SU-DHL-6 (cell line): Measurements from ENCODE around the gene LCE1E.

Experiments
- H2AFZ ChIP-seq: fragments of 200-600 bp; sonication (generic); 2 replicates; pipeline ENCODE4 v1.6.1; 2014; ENCODE audit warnings: low read depth, mild to moderate bottlenecking, moderate library complexity, mixed read lengths, antibody characterized with exemption, low read length; ENCODE audit not compliant: severe bottlenecking
- H3F3A ChIP-seq: fragments of 200-600 bp; shearing (Covaris generic); 2 replicates; pipeline ENCODE4 v1.6.0; 2016; ENCODE audit warnings: antibody characterized with exemption, mild to moderate bottlenecking; ENCODE audit not compliant: insufficient read depth
- H3K27ac ChIP-seq: fragments of 200-600 bp; sonication (generic); 2 replicates; pipeline ENCODE4 v1.5.1; 2016; ENCODE audit warnings: low read depth, mild to moderate bottlenecking, low read length, moderate library complexity, mixed read lengths
- H3K27me3 ChIP-seq: fragments of 200-600 bp; sonication (generic), shearing (Covaris generic); 2 replicates; pipeline ENCODE4 v1.6.0; 2014; ENCODE audit warnings: mild to moderate bottlenecking, low read length
- H3K36me3 ChIP-seq: fragments of 200-600 bp; sonication (generic); 2 replicates; pipeline ENCODE4 v1.6.1; 2014; ENCODE audit warnings: mild to moderate bottlenecking, low read length, mixed read lengths
- H3K4me2 ChIP-seq: fragments of 300-600, 200-600 bp; shearing (Covaris generic), sonication (generic); 2 replicates; pipeline ENCODE4 v1.6.0; 2014; ENCODE audit warnings: low read length, low read depth, mild to moderate bottlenecking; ENCODE audit not compliant: poor library complexity, severe bottlenecking
- H3K4me3 ChIP-seq: fragments of 200-600 bp; sonication (generic); 2 replicates; pipeline ENCODE4 v1.5.1; 2014; ENCODE audit warnings: antibody characterized with exemption, low read length, mild to moderate bottlenecking, mixed read lengths; ENCODE audit not compliant: insufficient read depth, poor library complexity, severe bottlenecking
- H3K79me2 ChIP-seq: fragments of 200-600 bp; sonication (generic); 2 replicates; pipeline ENCODE4 v1.6.1; 2014; ENCODE audit warnings: mild to moderate bottlenecking, low read length, moderate library complexity; ENCODE audit not compliant: insufficient read depth
- H3K9ac ChIP-seq: fragments of 200-600 bp; sonication (generic); 2 replicates; pipeline ENCODE4 v1.7.0; 2014; ENCODE audit warnings: mild to moderate bottlenecking, low read length
- H3K9me2 ChIP-seq: fragments of 200-600 bp; sonication (generic); replicated peaks from 2 replicates; pipeline ENCODE4 v1.6.1; 2014; ENCODE audit warnings: low read length; ENCODE audit not compliant: insufficient read depth
- H3K9me3 ChIP-seq: fragments of 200-600 bp; sonication (generic); 2 replicates; pipeline ENCODE4 v1.6.1; 2014; ENCODE audit warnings: low read length, mixed read lengths; ENCODE audit not compliant: insufficient read depth
- H4K20me1 ChIP-seq: fragments of 200-600 bp; sonication (generic); 2 replicates; pipeline ENCODE4 v1.6.1; 2014; ENCODE audit warnings: low read depth, mild to moderate bottlenecking, antibody characterized with exemption, low read length, moderate library complexity, mixed read lengths
- CTCF ChIP-seq: fragments of 200-600 bp; sonication (generic); IDR thresholded peaks from one replicate; pipeline ENCODE4 v1.5.1; 2017; ENCODE audit warnings: antibody characterized with exemption, mild to moderate bottlenecking, low read length, moderate library complexity; ENCODE audit not compliant: insufficient read depth, poor library complexity, severe bottlenecking
- EZH2phosphoT487 ChIP-seq: fragments of 200-600 bp; sonication (generic), shearing (Covaris generic); conservative IDR thresholded peaks from 2 replicates; pipeline ENCODE4 v1.6.1; 2018; ENCODE audit warnings: mild to moderate bottlenecking, antibody characterized with exemption, low read length, moderate library complexity, mixed read lengths

Gene LCE1E

DNA sequence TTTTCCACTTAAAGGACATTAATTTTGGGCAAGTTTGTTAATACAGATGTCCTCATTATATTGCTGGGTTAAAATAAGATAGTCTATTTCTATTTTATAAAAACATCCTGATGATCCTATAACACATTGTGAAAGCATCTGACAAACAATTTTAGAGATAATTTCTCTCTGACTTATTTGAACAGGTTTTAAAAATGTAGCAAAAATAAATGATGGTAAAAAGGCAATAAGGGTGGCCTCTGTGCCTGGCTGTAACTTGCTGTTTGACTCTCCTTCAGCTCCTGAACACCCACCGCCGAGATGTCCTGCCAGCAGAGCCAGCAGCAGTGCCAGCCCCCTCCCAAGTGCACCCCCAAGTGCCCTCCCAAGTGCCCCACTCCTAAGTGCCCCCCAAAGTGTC lies 41.1 kb downstream of the LCE1E start, which contains the start of gene LCE1A:
LCE1A (plus strand) TSS at position 301 of the 400 bp plus-strand sequence; CDS start at position 301, 0 bp downstream.
- no peak within 1 kb of the TSS for H3K27ac ChIP-seq
- H3F3A ChIP-seq: no peaks in the 10 kb centered on the region
- H3K4me3 ChIP-seq: no peak within 1 kb of the TSS
- H3K9ac ChIP-seq: no peak within 1 kb of the TSS
- H3K9me2 ChIP-seq: no peaks in the 10 kb centered on the region
- no peaks in the 10 kb centered on the region for H4K20me1 ChIP-seq
- H3K9me3 ChIP-seq: no peaks in the 10 kb centered on the region
- no peak within 1 kb of the TSS for H3K4me2 ChIP-seq
- H3K27me3 ChIP-seq: no peaks in the 10 kb centered on the region
- no peaks in the 10 kb centered on the region for H3K79me2 ChIP-seq
- no peak within 1 kb of the TSS for H2AFZ ChIP-seq
- H3K36me3 ChIP-seq: no peaks in the 10 kb centered on the region
- TF ChIP-seq EZH2phosphoT487: no peak
- TF ChIP-seq CTCF: no peak

DNA sequence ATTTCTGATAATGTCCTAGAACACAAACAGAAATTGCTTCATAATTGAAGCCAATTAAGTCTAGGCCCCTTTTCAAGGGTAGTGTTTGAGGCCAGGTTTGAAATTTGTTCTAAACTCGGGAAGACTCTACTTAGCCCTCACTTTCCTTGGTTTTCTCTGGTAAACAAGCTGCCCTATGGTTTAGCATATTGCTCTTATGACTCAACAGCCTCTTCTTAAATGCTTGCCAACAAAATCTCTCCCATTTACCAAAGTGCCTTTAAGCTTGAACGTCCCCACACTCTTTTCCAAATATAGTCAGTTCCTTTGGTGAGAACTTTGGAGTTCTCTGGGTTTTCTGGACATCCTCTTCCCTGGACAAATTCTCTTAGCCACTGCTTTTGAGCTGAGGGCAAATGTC lies 50.8 kb downstream of the LCE1E start:
- no peaks in the 10 kb centered on the region for H3K79me2 ChIP-seq
- no peak overlapping the region for H3K9ac ChIP-seq
- TF ChIP-seq EZH2phosphoT487: no peak
- no peak for TF ChIP-seq CTCF

More for the DNA sequence above, 50.8 kb downstream of the LCE1E start:
- Histone ChIP-seq H3K4me2 (no peak overlapping the region), H3K9me2 (no peaks in the 10 kb centered on the region), H3K4me3 (no peak overlapping the region), H4K20me1 (no peaks in the 10 kb centered on the region), H3K27ac (no peak overlapping the region), H3K27me3 (no peaks in the 10 kb centered on the region), H3K9me3 (no peaks in the 10 kb centered on the region), H2AFZ (no peak overlapping the region), H3K36me3 (no peaks in the 10 kb centered on the region), H3F3A (no peaks in the 10 kb centered on the region)
